ENCODE results near the gene ZNF467.

ZNF467 gene

GRCh38 chr7:149770728-149771636 lies 2.4 kb downstream of the ZNF467 start:
- DNase-seq (ENCODE audit: extremely low spot score), result no peak
- ChIA-PET CTCF (interaction anchor here (2.1 kb wide), 1 partner anchor 29 kb away, joined by 6 read pairs; no protein-coding TSS in a partner anchor), POLR2A (no interaction called here)
- TF ChIP-seq CTCF (IDR thresholded peaks at IDR 0.05; ENCODE audit: control extremely low read depth, extremely low read depth, low read depth, missing control alignments), result no peak

GRCh38 chr7:149769915-149770314 lies 3.5 kb downstream of the ZNF467 start:
- no peak for TF ChIP-seq CTCF (IDR thresholded peaks at IDR 0.05; ENCODE audit: control extremely low read depth, extremely low read depth, low read depth, missing control alignments)
- DNase-seq (ENCODE audit: extremely low spot score), result no peak
- CTCF ChIA-PET, result interaction anchor here (0.9 to 1.9 kb wide), 4 partner anchors 13 to 108 kb away, joined by 3 to 9 read pairs (median 4); no protein-coding TSS in a partner anchor
- POLR2A ChIA-PET, result no interaction called here

GRCh38 chr7:149768931-149769330 lies 4.5 kb downstream of the ZNF467 start:
- no peak for TF ChIP-seq CTCF (IDR thresholded peaks at IDR 0.05; ENCODE audit: control extremely low read depth, extremely low read depth, low read depth, missing control alignments)
- DNase-seq (ENCODE audit: extremely low spot score), result no peak
- ChIA-PET CTCF (interaction anchor here (1.4 to 1.9 kb wide), 2 partner anchors 14 to 27 kb away, joined by 3 to 9 read pairs; no protein-coding TSS in a partner anchor), POLR2A (no interaction called here)

GRCh38 chr7:149767068-149767467 lies 6.3 kb downstream of the ZNF467 start:
- no peak for DNase-seq (ENCODE audit: extremely low spot score)
- CTCF ChIA-PET, result interaction anchor here (0.8 to 1.9 kb wide), 7 partner anchors 8 to 142 kb away, joined by 3 to 8 read pairs (median 3); no protein-coding TSS in a partner anchor
- no peak for TF ChIP-seq CTCF (IDR thresholded peaks at IDR 0.05; ENCODE audit: control extremely low read depth, extremely low read depth, low read depth, missing control alignments)
- POLR2A ChIA-PET, result no interaction called here

- ChIA-PET POLR2A (no interaction called here), CTCF (interaction anchor here (1.4 to 1.9 kb wide), 3 partner anchors 14 to 24 kb away, joined by 3 to 8 read pairs (median 3); no protein-coding TSS in a partner anchor)
- TF ChIP-seq CTCF (IDR thresholded peaks at IDR 0.05; ENCODE audit: control extremely low read depth, extremely low read depth, low read depth, missing control alignments), result no peak
- DNase-seq (ENCODE audit: extremely low spot score), result no peak
These were observed 7.2 kb downstream of the ZNF467 start for GRCh38 chr7:149766135-149766675.

GRCh38 chr7:149765399-149766121 lies 7.8 kb downstream of the ZNF467 start:
- no peak for DNase-seq (ENCODE audit: extremely low spot score)
- ChIA-PET CTCF (interaction anchor here (1.4 kb wide), 1 partner anchor 14 kb away, joined by 3 read pairs; no protein-coding TSS in a partner anchor), POLR2A (no interaction called here)
- no peak for TF ChIP-seq CTCF (IDR thresholded peaks at IDR 0.05; ENCODE audit: control extremely low read depth, extremely low read depth, low read depth, missing control alignments)
